HG03442 (cell line): ENCODE results near the gene ACOX3.

Source experiments
- ATAC-seq: cut with Tn5 transposase; IDR thresholded peaks from one replicate; pipeline ENCODE4 v1.9.1; 2021; ENCODE audit warnings: mild to moderate bottlenecking, moderate library complexity; ENCODE audit not compliant: unreplicated experiment

Gene ACOX3

DNA sequence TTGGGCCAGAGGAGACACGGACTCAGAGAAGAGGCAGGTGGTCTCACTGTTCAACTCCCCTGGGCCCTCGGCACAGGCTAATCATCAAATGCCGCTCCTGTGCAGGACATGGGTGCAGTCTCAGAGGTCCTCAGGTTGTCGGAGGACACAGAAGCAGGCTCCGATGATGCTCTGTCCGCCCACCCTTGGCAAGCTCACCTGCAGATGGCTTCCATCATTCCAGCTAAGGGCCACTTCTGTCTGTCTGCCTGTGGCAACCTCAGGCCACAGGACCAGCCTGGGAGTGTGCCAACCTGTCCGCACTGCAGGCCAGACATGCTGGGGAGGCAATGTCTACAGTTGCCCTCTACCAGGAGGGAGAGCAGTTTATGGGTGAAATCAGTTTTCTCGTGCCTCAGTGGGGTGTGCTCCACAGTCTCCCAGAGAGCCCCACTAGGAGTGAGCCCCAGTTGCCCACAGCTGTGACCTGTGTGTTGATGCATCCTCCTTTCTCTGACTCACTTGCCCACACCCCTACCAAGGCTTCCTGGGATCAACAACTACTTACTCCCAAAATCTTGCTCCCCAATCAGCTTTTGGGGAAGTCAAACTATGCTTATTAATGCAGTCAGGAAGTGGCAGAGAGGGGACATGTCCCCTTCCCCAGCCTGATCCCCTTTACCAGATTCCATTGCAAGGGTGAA, 115.1 kb downstream of the ACOX3 start:
- ATAC-seq, result no peak

DNA sequence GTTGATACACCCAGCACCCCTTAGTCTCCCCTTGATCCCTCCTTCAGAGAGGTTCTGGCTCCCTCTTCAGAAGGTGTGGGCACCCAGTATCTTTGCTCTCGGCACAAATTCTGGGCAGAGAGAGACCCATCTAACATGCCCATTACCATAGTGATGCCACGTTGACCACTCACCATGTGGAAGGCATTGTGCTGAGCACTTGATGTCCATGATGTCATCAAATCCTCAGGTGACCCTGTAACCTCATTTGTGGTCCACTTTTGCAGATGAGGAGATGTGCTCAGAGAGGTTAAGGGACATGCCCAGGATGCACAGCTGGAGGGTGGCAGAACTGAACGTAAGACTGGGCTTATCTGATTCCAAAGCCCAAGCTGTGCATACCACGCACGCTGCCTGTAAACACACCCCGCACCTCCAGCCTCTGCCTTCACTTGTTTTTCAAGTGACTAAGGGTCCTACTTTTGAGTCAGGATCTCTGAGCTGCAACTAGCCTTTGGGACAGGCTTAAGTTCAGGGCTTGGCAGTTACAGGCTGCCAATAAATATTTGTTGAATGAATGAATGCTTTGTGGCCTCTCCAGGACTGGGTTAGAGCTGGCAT, 115.8 kb downstream of the ACOX3 start:
- no peak for ATAC-seq

DNA sequence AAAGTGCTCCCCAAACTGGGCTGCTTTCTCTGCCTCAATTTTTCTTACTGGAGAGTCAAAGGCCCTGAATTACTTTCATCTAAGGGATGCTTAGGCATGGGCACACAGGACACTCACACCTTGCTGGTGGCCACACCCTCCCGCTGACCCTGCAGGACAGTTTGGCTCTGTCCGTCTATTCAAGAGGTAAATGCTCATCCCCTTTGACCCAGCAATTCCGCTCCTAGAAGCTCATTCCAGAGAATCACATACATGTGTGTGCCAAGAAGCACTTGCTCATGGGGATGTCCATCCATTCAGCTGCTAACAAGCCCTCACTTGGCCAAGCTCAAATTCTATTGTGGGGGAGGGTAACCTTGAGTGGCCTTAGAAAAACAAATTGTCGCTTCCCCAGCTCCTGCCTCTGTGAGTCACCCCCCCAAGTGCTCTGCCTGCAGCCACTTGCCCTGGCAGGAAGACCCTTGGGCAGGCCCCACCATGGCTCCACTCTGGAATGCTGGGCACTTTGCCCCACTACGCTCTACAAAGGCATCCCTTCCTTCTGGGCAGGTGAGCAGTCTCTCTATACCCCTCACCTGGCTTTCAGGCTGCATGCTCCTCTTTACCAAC, 116.5 kb downstream of the ACOX3 start:
- ATAC-seq, result no peak

DNA sequence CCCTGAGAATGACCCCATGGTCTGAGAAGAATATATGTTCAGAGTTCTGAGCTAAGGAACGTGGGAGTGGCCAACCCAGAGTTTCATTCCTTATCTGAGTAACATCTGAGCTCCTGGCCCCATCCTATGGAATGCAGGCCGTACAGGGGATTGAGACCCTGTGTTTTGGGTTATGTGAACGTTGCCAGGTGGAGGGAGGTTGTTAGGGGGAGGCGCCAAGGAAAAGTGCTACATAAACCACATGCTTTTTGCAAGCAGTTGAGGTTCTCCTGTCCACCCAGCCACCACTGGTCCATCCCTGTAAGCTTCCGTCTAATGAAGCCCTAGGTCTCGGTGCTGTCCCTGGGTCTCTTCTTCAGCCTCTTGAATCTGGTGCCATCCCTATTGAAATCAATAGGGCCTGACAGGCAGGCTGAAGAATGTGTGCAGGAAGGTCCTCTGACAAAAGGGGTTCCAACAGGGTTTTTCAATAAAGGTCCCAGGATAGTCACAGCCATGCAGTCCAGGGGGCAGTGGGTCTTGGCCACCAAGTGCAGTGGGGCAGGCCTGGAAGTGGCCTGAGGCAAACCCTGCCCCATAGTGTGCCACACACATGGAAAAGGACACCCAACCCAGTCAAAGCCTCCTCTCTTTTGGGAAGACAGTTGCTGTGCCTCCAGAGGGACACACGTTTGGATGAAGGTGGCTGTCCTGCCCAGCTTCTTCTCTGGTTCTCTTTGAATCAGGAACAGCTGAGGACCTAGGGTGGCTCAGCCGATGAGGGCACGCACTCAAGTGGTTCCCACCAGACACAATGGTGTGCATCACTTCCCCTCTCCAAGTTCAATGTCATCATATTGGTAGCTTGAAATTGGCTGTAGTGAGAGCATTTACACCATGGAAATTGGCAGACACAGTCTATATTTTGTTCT, 117.5 kb downstream of the ACOX3 start:
- ATAC-seq, result no peak

DNA sequence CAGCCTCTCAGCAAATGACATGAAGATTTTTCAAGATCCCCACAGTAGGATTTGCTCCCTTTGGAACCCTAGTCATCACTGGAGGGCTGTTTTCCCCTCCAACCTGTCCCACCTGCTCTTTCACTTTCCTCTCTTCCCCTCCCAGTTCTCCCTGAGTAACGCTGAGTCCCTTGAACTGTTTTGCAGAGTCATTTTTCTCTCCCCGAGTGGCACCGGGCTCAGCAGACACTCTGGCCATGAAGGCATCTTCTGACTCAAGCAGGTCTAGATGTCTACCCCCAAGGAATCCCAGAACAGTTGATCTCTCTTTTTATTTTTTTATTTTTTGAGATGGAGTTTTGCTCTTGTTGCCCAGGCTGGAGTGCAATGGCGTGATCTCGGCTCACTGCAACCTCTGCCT, 118.8 kb downstream of the ACOX3 start:
- no peak for ATAC-seq

DNA sequence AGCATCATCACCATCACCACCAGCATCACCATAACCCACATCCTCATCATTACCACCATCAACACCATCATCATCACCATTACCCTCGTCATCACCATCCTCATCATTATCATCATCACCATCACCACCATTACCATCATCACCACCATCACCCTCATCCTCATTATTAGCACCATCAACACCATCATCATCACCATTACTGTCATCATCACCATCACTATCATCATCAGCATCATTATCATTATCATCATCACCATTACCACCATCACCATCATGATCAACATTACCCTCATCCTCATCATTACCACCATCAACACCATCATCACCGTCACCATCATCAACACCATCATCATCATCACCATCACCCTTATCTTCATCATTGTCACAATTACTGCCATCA, 119.3 kb downstream of the ACOX3 start:
- no peak for ATAC-seq

DNA sequence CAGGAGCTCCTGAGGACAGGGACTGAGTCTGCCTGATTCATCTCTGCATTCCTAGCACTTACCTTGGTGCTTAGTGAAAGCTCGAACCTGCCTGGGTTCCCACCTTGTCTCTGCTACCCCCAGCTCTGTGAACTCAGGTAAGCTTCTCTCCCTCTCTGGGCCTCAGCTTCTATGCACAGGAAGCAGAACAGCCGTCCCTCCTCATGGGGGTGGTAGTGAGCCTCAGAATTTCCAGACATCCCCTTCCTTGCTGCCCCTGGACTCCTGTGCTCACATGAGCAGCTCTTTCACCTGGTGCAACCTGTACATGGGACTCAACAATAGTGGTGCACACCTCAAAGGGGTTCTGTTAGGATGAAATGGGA, 120.2 kb downstream of the ACOX3 start:
- ATAC-seq, result no peak

DNA sequence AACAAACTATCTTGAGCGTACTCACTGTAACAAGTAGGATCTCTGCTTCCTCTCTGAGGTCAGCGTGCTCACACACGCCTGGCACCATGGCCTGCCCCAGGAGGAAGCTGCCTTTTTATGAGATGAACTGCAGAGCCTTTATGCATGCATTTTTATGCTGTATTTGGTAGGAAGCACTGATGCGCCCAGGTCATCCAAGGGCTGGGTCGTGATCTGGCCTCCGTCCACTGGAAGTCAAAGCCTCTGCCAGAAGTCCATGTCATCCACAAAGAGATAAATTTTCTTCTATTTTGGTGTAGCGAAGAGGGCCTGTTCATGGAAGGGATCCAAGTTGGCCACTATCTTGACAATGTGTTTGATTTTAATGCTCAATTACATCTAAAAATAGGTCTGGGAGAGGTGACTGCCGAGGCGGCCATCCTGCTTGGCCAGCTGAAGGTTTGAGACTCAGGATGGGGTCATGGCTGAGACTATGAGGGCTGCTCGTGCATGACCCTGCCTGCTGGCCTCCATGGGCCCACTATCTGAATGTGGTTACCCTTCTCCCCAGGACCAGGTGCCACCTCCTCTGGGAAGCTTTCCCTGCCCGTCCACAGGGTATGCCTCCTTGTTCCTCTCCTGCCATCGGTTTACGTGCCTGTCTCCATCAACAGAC, 120.7 kb downstream of the ACOX3 start:
- ATAC-seq, result no peak

DNA sequence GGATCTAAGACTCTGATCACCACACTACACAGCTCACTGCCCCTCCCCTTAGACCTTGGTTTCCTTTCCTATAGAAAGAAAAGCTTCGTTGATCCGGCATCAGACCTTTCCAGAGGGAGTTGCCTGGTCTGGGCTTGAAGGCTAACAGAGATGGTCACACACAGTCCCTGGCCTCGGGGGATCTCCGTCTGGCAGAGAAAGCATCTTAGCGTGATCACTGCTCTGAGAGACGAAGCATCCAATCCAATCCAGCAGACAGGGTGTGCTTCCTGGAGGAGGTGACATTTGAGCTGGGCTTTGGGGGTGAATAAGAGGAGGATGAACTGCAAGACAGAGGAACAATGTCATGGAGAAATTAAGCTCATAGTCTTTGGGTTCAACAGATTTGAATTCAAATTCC, 121.5 kb downstream of the ACOX3 start:
- ATAC-seq, result no peak

DNA sequence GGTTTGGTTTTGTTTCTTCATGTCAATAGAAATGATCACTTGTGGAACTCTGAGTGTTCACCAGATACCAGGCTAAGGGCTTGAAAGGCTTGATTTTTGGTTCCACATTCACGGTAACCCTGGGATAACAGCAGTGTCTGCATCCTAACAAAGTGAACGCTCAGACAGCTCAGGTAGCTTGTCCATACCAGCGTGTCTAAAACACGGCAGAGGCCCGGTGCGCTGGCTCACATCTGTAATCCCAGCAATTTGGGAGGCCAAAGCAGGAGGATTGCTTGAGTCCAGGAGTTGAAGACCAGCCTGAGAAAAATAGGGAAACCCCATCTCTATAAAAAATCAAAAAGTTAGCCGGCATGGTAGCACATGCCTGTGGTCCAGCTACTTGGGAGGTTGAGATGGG, 122.0 kb downstream of the ACOX3 start:
- ATAC-seq, result no peak

DNA sequence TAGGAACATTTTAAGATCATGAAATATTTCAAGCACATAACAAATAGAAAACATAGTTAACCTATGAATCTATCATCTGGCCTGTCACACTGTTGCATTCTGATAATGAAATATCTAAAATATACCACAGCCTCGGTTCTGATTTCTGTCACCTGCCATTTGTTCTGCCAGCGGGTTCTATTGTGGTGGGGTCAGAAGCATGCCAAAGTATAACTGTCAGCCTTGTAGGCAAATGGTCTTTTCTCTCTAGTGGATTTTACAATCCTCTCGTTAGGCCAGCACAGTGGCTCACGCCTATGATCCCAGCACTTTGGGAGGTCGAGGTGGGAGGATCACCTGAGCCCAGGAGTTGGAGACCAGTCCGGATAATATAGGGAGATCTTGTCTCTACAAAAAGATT, 123.0 kb downstream of the ACOX3 start:
- no peak for ATAC-seq

DNA sequence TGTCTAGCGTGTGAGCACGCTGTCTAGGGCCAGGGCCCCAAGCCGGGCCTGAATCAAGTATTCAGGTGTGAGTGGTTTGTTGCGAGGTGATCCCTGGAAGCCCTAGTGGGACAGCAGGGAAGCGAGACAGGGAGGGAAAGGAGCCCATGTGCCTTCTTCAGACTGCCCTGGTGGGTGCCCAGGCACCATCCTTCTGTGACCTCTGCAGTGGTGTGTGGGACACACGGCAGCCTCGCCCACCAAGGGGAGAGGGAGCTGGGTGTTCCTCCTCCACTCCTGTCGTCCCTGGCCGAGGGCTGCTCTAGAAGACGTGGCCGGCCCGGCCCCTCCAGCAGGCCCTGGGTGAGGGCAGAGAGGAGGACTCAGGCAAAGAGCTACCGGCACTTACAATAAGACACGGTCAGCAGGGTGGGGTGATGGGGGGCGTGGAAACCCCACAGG, 123.6 kb downstream of the ACOX3 start:
- no peak for ATAC-seq
